K562 (cell line): ENCODE measurements around the gene INPPL1. TPM values are rescaled to one million over a fixed set of nuclear protein-coding genes. Genes with fewer than 3 reads are reported as not detected.

ENCODE experiments used
- ARID3A ChIP-seq: IDR thresholded peaks from 2 replicates; pipeline ENCODE4 v1.6.1; 2012; ENCODE audit warnings: low read depth, low read length, improper control_type of control experiment, borderline replicate concordance
- C11orf30 ChIP-seq: fragments of 450-650 bp; IDR thresholded peaks from 2 replicates; pipeline ENCODE4 v1.6.1; 2016; ENCODE audit warnings: low read depth, mild to moderate bottlenecking
- CGGBP1 ChIP-seq: fragments of 250-450 bp; sonication (Bioruptor Pico); IDR thresholded peaks from 2 replicates; pipeline ENCODE4 v1.9.0; 2021; ENCODE audit warnings: mild to moderate bottlenecking
- ETV5 ChIP-seq: sonication (generic); formaldehyde crosslinking; IDR thresholded peaks from 2 replicates; pipeline ENCODE4 v1.4.0; 2020; ENCODE audit warnings: low read depth, mild to moderate bottlenecking, missing genetic modification reagents
- FOSL1 ChIP-seq: fragments of 200-800 bp; sonication (Bioruptor generic); conservative IDR thresholded peaks from 2 replicates; pipeline ENCODE4 v1.6.1; 2016; ENCODE audit warnings: missing genetic modification characterization, missing compliant biosample characterization
- HCFC1 ChIP-seq: IDR thresholded peaks from 2 replicates; pipeline ENCODE4 v1.6.1; 2012; ENCODE audit warnings: low read depth, low read length, improper control_type of control experiment
- HNRNPH1 ChIP-seq: fragments of 200-400 bp; formaldehyde crosslinking; optimal IDR thresholded peaks from 2 replicates; pipeline ENCODE3; 2017; ENCODE audit warnings: low read depth, mild to moderate bottlenecking, low read length, moderate library complexity
- MECOM ChIP-seq: fragments of 250-450 bp; sonication (Bioruptor Pico); IDR thresholded peaks from 2 replicates; pipeline ENCODE4 v1.8.0; 2022; ENCODE audit warnings: inconsistent platforms
- SAFB ChIP-seq: fragments of 200-400 bp; formaldehyde crosslinking; IDR thresholded peaks from 2 replicates; pipeline ENCODE4 v1.6.1; 2017; ENCODE audit warnings: low read depth, low read length, borderline replicate concordance
- SREBF1 ChIP-seq: fragments of 150-350 bp; IDR thresholded peaks from 2 replicates; pipeline ENCODE4 v1.6.1; 2014; ENCODE audit warnings: antibody characterized with exemption, low read depth, low read length, borderline replicate concordance
- ZBTB49 ChIP-seq: sonication (generic); formaldehyde crosslinking; IDR thresholded peaks from 2 replicates; pipeline ENCODE4 v1.8.0; 2022; ENCODE audit warnings: missing genetic modification reagents, mild to moderate bottlenecking, borderline replicate concordance
- ZFX ChIP-seq: sonication (generic); formaldehyde crosslinking; IDR thresholded peaks from 2 replicates; pipeline ENCODE4 v1.8.0; 2022; ENCODE audit warnings: mild to moderate bottlenecking, missing genetic modification reagents, moderate library complexity
- ZNF24 ChIP-seq: fragments of 450-650 bp; IDR thresholded peaks from 2 replicates; pipeline ENCODE4 v1.6.1; 2016
- ZNF408 ChIP-seq: fragments of 250-450 bp; sonication (Bioruptor Pico); IDR thresholded peaks from 2 replicates; pipeline ENCODE4 v1.4.0; 2020; ENCODE audit warnings: low read depth, mild to moderate bottlenecking, moderate library complexity
- ZNF561 ChIP-seq: fragments of 450-650 bp; formaldehyde crosslinking; conservative IDR thresholded peaks from 2 replicates; pipeline ENCODE4 v1.4.0; 2020; ENCODE audit warnings: mild to moderate bottlenecking, moderate library complexity
- ZZZ3 ChIP-seq: fragments of 450-650 bp; IDR thresholded peaks from 2 replicates; pipeline ENCODE4 v1.6.1; 2016; ENCODE audit warnings: antibody characterized with exemption, mild to moderate bottlenecking, moderate library complexity
- polyA plus RNA-seq, 8 experiments: library from polyadenylated mRNA; depleted of rRNA in 4 of 8; stranded (reverse) in 5 of 8; unstranded in 3 of 8; fragments of >200 nt; fragmentation: Nextera tagmentation in 2 of 8; fragmentation: Illumina TruSeq in 1 of 8; extraction: Ambion mirVana in 2 of 8; extraction: Trizol in 1 of 8; gene quantifications; 2 replicates each; pipeline versions ENCODE4 v1.2.1 to v1.2.3, GENCODE V29; 2011 to 2014; ENCODE audit warnings: inconsistent platforms in 1 of 8, missing spikeins in 1 of 8
- total RNA-seq, 7 experiments: library from RNA; depleted of rRNA in 6 of 7; stranded (reverse); fragments of >200 nt in 6 of 7; fragmentation: Illumina TruSeq in 2 of 7; extraction: Trizol in 2 of 7; gene quantifications; 2 replicates each; pipeline versions ENCODE4 v1.2.1 to v1.2.3, GENCODE V29; 2011 to 2021; ENCODE audit warnings: low replicate concordance in 1 of 7

The INPPL1 gene
- total and polyA plus RNA-seq, 9 of the 15 experiments (the other 6 are each of a cell fraction or from before 2014, with no cell fraction given): 0.55 to 137 (median 61.6) TPM

- TF ChIP-seq SREBF1 (no peak), ZZZ3 (no peak), HNRNPH1 (no peak), ZNF24 (no peak), ZBTB49 (CRISPR knock-in tag) (no peak), CGGBP1 (CRISPR knock-in tag) (no peak), ARID3A (no peak), SAFB (no peak), ZNF408 (no peak), FOSL1 (tag) (0 out of 2 replicates have a peak, but pooled peaks have one; percentile 0), ZFX (CRISPR knock-in tag) (peak; percentile 68), MECOM (CRISPR knock-in tag) (no peak), ETV5 (peak; percentile 11; the same call in 1 of the 2 replicates), C11orf30 (no peak), ZNF561 (CRISPR knock-in tag) (no peak), HCFC1 (no peak)
- TF ChIP-seq, all 486 proteins: peak for 63
These were observed 678 bp upstream of the INPPL1 start (continued) for GRCh38 chr11:72223615-72224563.
